ENCODE measurements around the gene TBCK.
"Not testable (repeated sequence)": the region's sequence is repeated elsewhere in the genome, so short reads cannot be mapped to it uniquely, and the experiment has no call there.

TBCK gene

GRCh38 chr4:106238820-106239420, 77.1 kb downstream of the TBCK start:
- DNase-seq (ENCODE audit: low read depth in 2 of 3, low spot score in 1 of 3), result peak in 1 of 3 donors; percentile 7

- DNase-seq (ENCODE audit: low read depth in 2 of 3, low spot score in 1 of 3), result no peak
Observed at GRCh38 chr4:106231931-106232330, 84.1 kb downstream of the TBCK start.

GRCh38 chr4:106222548-106222947, 93.5 kb downstream of the TBCK start:
- no peak for DNase-seq (ENCODE audit: low read depth in 2 of 3, low spot score in 1 of 3)

GRCh38 chr4:106213291-106213690, 102.7 kb downstream of the TBCK start:
- not testable (repeated sequence) for DNase-seq (ENCODE audit: low read depth in 2 of 3, low spot score in 1 of 3)

GRCh38 chr4:106210021-106210420, 106.0 kb downstream of the TBCK start:
- DNase-seq (ENCODE audit: low read depth in 2 of 3, low spot score in 1 of 3), result no peak

DNA sequence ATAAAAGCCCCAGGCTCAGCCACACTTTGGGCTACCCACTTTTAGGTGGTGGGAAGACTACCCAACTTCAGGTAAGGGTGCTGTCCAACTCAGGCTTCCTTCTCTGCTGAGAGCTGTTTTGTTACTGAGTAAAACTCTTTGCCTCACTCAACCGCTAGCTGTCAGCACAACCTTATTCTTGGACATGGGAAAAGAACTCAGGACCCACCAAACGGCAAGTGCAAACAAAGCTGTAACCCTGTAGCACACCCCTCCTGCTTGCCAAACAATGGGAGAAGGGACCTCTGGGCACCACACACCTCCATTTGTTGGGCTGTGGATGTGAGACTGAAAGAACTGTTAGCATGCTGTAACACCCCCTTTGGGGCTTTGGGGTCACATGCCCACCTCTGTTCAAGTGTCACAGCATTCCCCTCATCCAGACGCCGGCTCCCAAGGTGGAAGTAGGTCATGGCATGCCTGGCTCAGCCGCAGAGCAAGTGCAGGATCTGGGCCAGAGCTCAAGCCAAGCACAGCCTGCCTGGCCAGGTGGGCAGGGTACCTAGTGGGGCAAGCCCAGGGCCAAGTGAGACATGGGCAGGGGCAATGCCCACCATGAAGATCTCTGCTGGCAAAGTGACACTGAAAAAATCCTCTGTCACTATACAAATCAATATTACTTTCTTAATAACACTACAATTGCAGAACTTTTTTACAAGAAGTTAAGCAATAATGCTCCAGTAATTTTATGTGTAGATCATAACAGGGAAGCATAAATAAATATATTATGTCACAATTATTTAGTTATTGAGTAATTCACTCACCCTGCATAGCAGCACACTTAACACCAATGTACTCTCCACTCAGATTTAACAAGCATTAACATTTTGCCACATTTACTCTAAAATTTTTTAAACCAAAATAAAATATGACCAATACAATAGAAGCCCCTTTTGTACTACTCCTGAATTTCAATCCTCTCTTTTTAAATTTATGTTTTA, 107.2 kb downstream of the TBCK start:
- DNase-seq (ENCODE audit: low read depth in 2 of 3, low spot score in 1 of 3), result no peak

GRCh38 chr4:106201373-106201772, 114.6 kb downstream of the TBCK start:
- DNase-seq (ENCODE audit: low read depth in 2 of 3, low spot score in 1 of 3), result no peak

DNA sequence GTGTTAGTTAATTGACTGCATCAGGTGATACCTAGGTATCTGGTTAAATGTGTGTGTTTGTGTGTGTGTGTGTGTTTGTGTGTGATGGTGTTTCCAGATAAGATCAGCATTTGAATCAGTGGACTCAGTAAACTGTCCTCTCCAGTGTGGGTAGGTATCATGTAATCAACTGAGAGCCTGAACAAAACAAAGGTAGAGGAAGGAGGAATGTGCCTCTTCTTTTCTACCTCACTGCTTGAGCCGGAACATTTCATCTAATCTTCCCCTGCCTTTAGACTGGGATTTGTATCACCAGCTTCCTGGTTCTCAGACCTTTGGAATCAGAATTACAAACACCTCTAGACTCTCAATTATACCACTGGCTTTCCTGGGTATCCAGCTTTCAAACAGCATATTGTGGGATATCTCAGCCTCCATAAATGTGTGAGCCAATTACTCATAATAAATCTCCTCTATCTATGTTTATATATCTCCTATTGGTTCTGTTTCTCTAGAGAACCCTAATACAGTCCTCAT, 120.5 kb downstream of the TBCK start:
- DNase-seq (ENCODE audit: low read depth in 2 of 3, low spot score in 1 of 3), result no peak

DNA sequence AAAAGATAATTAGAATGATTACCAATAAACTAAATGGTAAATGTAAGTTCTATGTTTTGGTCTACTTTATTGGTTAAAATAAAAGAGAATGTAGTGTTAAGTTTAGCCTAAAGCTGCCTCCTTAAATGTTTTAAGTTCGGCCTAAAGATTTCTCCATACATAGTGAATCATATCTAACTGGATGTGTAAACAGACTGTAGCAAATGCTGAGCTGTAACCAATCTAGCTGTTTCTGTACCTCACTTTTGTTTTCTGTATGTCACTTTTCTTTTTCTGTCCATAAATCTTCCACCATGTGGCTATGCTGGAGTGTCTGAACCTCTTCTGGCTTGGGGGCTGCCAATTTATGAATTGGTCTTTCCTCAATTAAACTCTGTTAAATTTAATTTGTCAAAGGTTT, 121.2 kb downstream of the TBCK start:
- no peak for DNase-seq (ENCODE audit: low read depth in 2 of 3, low spot score in 1 of 3)

DNA sequence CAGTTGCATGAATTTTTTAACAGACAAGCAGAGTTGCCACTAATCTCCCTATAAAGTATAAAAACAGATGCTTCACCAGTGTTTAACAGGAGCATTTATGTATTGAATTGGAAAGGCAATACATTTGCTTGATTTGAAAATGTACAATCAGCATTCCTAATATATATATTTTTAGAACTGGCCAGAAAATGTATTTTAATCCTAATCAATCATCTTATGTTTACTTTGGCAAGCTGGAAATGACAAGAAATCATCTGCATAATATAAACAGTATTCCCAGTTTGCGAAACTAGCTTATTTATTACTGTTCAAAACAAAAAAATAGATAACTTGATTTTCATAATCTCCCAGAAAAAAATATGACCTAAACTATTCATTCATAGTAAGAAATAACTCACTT, 123.9 kb downstream of the TBCK start:
- no peak for DNase-seq (ENCODE audit: low read depth in 2 of 3, low spot score in 1 of 3)

- DNase-seq (ENCODE audit: low read depth in 2 of 3, low spot score in 1 of 3), result no peak
Observed at GRCh38 chr4:106186201-106186600, 129.8 kb downstream of the TBCK start.

GRCh38 chr4:106183551-106183950, 132.5 kb downstream of the TBCK start:
- DNase-seq (ENCODE audit: low read depth in 2 of 3, low spot score in 1 of 3), result no peak

GRCh38 chr4:106172861-106173260, 143.1 kb downstream of the TBCK start:
- DNase-seq (ENCODE audit: low read depth in 2 of 3, low spot score in 1 of 3), result no peak

GRCh38 chr4:106165351-106166010, 150.5 kb downstream of the TBCK start:
- no peak for DNase-seq (ENCODE audit: low read depth in 2 of 3, low spot score in 1 of 3)

- no peak for DNase-seq (ENCODE audit: low read depth in 2 of 3, low spot score in 1 of 3)
Observed at GRCh38 chr4:106162278-106162677, 153.7 kb downstream of the TBCK start.

DNA sequence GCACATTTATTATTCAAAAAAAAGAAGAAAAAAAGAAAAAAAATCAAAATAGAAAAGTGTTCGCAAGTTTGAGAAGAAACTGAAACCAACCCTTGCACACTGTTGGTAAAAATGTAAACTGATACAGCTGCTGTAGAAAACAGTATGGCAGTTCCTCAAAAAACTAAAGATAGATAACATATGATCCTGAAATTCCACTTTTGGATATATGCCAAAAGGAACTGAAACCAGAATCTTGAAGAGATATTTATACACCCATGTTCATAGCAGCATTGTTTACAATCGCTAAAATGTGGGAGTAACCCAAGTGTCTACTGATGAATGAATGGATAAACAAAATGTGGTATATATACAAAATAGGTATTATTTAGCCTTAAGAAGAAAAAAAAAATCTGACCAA, 155.4 kb downstream of the TBCK start:
- DNase-seq (ENCODE audit: low read depth in 2 of 3, low spot score in 1 of 3), result no peak

- DNase-seq (ENCODE audit: low read depth in 2 of 3, low spot score in 1 of 3), result no peak
Observed at GRCh38 chr4:106149911-106150310, 166.1 kb downstream of the TBCK start.

GRCh38 chr4:106149026-106149425, 167.0 kb downstream of the TBCK start:
- no peak for DNase-seq (ENCODE audit: low read depth in 2 of 3, low spot score in 1 of 3)

GRCh38 chr4:106142616-106143127, 173.3 kb downstream of the TBCK start:
- DNase-seq (ENCODE audit: low read depth in 2 of 3, low spot score in 1 of 3), result no peak

DNA sequence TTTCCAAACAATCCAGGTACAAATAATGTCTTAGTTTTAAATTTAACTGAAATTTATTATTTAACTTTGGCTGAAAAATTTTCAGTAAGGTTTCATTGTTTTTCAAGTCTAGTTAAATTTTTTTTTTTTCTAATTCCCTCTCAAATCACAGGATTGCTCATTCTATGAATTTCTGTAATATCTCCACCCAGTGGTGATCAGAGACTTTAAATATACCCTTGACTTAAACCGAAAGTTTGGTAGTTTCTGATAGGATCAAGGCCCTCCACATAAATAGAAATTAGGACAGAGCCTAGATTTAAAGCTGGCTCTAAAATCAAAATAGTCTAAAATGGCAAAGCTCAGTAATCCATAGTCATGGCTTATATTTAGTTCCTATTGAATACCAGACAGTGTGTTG, 175.4 kb downstream of the TBCK start:
- no peak for DNase-seq (ENCODE audit: low read depth in 2 of 3, low spot score in 1 of 3)

- no peak for DNase-seq (ENCODE audit: low read depth in 2 of 3, low spot score in 1 of 3)
Observed at GRCh38 chr4:106136777-106137331, 179.2 kb downstream of the TBCK start.

All from stimulated activated CD4-positive, alpha-beta T cell treated with anti-CD3 and anti-CD28 coated beads, Interleukin-12 subunit alpha, Interleukin-12 subunit beta, amount 100 ng/mL, for 48 hours (primary cell).